HG03108 (cell line): Measurements from ENCODE around the gene PANK4.

Experiments
- ATAC-seq: cut with Tn5 transposase; IDR thresholded peaks from one replicate; pipeline ENCODE4 v1.9.1; 2021; ENCODE audit warnings: moderate library complexity; ENCODE audit not compliant: unreplicated experiment

The PANK4 gene

DNA sequence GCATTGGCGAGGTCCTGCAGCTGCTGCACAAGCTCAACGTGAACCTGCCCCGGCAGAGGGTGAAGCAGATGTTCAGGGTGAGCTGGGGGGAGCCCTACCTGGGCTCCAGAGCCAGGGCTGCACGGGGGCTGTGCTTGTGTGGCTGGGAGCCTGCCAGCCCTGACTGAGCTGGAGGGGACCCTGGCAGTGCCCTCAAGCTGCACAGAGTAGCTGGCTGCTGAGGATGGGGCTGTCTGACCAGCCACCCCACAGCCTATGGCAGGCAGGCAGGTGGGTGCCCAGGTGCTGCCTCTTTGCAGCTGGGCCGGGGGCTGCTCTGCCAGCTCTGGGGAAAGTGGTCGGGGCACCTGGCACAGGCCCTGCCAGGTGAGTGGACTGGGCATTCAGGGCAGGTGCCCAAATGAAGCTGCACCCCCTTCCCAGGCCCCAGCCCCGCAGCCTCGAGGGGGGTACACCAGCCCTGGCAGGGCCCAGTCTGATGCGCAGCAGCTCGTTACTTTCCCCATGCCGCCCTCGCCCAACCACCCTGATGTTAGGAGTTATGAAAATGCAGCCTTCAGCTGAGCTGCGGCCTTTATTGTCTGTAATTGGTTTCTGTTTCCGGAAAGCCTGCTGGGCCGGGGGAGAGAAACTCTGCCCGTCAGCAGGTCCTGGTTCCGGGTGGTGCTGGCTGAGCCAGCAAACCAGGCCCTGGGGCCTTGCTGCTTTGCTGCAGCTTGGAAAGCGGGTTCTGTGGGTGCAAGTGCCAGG, 46.0 kb downstream of the PANK4 start:
- ATAC-seq: no peak

DNA sequence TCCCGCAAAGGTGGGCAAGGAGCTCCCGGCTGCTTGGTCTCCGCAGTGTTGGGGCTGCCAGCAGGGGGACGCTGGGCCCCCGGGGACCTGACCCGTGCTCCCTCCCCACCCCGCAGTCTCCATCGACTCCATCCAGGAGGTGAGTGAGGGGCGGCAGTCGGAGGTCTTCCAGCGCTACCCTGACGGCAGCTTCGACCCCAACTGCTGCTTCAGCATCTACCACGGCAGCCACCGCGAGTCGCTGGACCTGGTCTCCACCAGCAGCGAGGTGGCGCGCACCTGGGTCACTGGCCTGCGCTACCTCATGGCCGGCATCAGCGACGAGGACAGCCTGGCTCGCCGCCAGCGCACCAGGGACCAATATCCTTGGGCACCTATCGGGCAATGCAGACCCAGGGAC, 46.8 kb downstream of the PANK4 start:
- no peak for ATAC-seq

DNA sequence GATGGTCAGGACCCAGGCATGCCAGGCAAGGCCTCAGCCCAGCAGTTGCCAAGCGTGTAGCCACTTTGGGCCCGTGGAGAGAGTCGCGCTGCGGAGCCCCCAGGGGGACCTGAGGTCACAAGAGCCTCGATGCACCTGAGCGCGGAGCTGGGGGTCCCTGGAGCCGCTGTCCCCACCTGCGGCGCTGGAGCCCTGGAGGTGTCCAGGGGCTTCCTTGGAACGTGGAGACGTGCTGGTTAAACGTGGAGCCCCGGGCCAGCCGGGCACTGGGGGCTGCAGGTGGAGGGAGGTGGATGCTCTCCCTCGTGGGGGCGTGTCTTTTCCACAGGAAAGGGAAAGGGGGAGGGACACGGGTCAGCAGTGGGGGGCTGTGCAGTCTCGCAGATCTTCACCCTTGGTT, 47.2 kb downstream of the PANK4 start:
- no peak for ATAC-seq

DNA sequence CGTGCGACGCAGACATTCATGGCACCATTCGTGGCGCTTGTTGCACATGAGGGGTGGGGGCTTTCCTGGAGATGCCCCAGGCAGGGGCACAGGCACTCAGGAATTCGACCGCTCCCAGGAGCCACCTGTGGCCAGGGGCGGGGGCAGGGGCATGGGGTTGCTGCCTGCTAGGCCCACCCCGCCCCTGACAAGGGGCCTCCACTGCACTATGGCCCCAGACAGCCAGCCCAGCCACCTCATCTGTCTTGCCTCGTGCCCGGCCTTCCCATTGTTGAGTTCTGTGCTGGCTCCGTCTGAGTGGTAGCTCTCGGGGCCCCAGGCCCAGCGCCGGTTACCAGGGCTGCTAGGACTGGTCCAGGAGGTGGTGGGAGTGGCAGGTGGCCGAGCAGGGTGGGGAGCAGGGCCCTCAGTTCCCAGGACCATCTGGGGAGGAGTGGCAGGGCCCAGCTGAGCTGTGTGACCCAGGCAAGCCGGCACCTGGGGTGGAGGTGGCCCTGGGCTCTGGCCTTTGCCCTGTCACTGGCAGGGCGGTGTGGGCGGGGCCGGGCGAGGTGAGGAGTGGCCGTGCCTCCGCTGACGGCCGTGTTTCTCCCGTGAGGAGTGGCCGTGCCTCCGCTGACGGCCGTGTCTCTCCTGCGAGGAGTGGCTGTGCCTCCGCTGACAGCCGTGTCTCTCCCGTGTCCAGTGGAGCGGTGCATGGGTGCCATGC, 48.5 kb downstream of the PANK4 start:
- ATAC-seq: no peak

DNA sequence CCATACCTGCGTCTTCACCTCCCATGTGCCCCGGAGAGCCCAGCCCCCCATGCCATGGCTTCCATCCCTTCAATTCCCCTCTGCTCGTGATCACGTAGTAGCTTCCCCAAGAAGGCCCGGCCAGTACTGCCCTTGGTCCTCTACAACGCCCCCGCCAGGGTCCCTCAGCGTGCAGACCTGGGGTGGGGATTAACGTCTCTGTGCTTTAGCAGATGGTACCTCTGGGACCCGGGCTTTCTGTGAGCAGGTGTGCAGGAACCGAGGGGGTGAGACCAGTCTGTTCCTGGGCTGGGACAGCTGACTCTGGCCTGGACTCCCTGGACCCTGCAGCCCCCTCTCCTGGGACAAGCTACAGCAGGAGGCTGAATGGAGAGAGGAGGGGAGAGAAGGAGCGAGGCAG, 49.1 kb downstream of the PANK4 start:
- ATAC-seq: no peak

DNA sequence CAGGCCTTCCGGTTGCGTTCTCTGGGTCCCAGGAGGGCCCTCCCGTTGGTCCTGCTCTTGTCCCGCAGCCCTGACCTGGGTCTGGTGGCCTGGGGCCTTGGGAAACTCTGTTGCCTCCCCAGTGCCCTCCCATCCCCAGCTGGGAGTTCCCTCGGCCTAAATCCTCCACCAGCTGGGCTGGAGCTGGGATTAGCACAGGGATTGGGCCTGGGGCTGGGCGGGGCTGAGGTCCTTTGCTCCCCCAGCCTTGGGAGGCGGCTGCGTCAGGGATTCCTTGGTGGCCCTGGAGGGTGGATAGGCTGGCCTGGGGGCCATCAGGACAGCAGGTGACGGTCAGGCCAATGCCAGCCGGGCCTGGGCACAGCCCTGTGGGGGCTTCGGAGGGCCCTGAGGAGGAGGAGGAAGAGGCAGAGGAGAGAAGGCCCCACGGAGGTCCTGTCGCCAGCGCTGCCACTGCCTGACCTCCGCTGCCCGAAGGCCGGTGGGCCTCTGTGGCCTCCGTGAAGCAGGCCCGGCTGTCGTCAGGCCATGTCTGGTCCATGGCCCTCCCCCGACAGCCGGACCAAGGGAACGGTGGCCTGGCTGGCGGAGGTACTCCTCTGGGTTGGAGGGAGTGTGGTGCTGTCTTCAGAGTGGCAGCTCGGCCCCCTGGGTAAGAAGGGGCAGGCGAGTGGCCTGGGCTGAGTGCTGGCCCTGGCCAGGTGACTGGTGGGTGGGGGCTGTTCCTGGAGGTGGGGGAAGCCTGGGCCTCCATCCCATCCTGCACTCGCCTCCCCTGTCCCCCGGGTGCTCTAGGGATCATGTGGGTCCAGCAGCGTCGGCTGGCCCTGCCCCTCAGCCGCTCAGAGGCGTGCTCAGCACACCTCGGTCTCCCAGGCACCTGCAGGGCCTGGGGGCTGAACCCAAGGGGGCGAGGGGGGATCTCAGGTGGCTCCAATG, 50.1 kb downstream of the PANK4 start, which contains the start of gene PLCH2:
Gene PLCH2, plus strand, starts transcription at position 229 of the 939 bp plus-strand sequence. Its CDS starts 300 bp downstream, at position 529.
- no peak for ATAC-seq

DNA sequence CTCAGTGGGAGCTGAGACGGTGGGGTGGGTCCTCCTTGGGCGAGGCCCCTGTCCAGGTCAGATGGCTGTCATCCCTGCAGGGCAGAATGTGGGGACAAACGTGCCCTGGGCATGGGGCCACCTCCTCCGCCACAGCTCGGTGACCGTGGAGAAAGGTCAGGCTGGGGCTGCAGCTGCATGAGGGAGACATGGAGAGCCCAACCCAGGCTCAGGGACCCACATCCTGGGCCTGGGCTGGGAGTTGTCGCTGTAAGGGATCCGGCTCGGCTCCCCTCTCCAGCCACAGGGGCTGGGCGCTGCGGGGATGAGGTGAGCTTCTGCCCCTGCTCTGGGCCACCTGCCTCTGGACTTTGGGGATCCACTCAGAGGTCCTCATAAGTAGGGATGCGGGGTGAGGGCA, 50.8 kb downstream of the PANK4 start:
- no peak for ATAC-seq

DNA sequence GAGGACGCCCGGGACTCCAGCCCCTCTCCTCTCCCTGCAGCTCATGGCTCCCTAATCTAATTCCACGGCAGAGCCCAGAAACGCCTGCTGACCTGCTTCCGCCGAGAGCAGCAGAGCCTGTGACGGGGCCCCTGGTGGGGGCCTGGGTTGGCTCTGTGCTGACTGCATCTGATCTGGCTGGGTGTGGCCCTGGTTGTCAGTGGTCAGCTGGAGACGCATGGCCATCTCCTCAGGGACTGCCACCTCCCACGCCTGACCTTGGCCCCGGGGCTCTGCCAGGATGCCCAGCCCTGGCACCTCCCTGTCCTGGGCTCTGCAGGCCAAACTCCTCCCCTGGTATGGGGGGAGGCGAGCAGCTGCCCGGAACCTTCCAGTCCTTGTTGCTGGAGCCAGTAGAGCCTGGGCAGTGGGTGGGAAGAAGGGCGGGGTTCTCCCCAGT, 51.4 kb downstream of the PANK4 start:
- ATAC-seq: no peak

DNA sequence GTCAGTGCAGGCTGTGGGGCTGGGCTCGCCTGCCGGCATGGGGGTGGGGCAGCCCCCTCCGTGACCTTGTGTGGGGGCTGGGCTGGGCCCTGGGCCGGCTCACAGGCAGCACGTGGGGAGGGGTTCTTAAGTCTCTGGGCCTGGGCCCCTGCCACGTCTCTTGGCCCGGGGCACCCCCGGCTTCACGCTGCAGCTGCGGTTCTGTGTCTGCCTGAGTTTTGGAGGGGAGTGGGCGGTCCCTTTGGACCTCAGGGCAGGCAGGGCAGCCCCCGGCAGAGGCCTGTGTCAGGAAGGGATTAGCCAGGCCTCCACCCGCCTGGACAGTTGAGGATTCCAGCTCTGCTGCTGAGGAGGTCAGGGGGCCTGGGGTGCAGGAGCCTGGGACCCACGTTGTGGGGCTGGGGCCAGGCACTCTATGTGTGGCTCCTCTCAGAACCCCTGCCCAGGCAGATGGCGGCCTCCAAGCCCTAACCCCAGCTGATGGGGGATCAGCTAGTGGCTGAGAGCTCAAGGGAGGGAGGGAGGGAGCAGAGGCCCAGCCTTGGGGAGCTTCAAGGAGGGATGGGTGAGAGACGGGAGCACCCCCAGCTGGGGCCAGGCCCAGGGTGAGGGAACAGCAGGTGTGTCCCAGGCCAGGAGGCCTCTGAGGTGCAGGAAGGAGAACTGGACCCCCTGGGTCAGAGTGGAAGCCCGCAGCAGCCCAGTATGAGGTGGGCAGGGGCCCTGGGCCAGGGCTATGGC, 52.1 kb downstream of the PANK4 start:
- ATAC-seq: no peak

DNA sequence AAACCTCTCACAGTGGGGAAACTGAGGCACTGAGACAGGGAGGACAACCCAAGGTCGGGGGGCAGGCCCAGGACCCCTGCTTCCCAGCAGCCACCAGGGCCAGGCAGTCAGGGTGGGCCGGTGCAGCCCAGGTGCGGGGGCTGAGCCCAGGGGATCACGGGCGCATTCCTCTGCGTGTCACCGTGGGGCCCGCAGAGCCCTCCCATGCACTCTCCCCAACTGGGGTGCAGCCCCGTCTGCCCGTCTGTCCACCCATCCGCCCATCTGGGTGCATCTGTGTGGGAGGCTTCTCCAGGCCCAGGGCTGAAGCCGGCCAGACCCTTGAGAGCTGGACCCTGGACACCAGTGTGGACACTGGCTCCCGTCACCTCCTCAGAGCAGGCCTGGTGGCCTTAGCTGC, 53.2 kb downstream of the PANK4 start:
- no peak for ATAC-seq

DNA sequence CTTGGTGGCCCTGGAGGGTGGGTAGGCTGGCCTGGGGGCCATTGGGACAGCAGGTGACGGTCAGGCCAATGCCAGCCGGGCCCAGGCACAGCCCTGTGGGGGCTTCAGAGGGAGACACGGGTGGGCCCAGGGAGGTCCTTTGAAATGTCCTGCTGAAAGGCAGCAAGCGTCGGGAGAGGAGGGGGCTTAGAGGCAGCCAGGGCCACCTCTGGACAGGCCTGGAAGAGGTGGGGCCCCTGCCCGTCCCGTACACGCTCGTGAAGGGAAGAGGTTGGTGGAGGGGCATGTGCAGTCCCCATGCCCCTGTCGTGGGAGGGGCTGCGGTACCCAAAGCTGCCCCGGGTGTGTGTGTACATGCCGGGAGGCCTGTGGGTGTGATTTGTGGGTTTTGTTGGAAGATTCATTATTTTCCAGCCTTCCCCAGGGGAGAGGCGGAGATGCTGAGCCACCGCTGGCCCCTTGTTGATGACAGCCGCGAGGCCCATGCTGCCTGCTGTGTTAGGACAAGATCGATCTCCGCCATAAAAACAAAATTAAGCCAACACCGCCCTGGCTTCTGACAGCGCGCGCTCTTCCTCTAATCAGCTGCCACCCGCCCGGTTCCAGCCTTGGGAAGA, 53.7 kb downstream of the PANK4 start:
- ATAC-seq: no peak

DNA sequence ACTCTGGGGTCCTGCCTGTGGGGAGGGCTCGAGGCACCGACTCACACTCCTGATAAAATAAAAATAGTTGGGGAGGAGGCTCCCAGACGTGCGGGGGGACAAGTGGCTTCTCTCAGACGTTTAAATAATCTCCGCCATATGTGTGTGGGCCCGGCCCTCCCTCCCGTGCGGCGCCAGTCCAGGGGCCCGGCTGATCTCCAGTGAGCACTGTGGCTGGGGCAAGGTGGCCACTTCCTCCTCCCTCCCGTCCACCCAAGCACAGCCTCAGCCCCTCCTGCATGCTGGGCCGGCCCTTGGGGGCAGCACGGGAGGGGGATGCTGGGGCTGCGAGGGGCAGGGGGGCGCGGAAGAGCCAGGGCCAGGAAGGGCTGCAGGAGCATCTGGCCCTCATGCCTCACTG, 54.3 kb downstream of the PANK4 start:
- no peak for ATAC-seq

DNA sequence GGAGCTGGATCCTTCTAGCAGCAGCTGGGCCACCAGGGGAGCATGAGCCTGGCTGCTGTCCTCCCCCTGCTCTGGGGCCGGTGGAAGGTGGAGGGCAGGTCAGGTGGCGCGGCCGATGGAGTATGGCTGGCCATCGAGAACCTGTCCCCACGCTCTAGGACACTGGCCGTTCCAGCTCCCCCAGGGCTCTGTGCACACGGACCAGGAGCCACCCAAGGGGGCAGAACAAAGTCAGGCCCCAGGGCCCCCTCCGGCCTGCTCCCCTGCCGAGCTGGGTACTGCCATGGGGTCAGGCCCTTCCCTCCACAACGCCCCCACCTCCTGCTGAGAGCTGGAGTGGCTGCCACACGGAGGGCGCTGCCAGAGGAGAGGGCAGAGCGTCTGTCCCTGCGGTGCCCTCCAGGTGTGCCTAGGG, 54.8 kb downstream of the PANK4 start:
- ATAC-seq: no peak

DNA sequence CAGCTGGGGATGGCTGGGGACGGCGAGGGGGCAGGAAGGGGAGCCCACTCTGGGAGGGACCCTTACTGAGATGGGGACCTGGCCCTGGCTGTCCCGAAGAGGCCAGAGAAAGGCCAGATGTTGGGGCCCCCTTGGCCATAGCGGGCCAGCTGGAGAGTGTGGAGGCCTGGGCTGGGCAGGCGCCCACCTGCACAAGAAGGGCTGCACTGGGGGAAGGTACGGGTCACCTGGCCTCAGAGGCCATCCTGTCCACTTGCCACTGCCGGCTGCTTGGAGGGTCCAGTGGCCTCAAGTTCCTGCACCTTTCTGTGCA, 55.3 kb downstream of the PANK4 start:
- ATAC-seq: no peak

DNA sequence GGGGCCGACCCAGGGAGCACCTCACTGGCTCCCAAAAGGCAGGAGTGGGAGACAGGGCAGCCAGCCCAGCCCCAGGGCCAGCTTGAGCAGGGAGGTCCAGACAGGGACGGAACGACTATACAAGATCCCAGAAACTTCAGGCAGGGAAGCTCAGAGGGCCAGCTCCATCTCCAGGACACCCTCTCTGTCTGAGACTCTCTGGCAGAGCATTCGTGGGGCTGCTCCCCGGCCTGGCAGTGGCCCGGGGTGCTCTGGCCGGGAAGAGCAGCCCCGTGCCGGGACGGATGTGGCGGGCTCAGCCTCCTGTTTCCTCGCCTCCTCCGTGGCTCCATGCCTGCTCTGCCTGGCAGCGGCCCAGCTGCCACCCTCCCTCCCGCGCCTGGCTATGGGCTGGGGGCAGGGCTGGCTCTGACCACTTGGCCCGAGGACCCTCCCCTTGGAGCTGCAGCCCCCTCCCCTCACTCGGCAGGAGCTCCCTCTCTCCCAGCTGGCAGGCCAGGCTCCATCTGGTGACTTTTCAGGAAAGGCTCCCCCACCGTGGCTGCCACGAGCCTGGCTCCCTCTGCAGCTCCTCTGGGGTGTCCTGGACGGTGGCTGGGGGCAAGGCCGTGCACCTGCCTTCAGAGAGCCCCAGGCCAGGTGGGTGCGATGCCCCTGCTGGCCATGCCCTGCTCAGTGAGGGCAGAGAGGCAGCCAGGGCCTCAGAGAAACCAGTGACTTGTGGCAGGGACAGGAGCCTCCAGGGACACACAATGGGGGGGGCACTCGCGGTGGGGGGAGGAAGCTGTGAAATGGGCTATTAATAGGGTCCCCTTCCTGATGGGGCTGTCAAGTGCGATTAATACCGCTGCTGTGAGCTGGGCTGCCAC, 55.9 kb downstream of the PANK4 start:
- ATAC-seq: no peak

DNA sequence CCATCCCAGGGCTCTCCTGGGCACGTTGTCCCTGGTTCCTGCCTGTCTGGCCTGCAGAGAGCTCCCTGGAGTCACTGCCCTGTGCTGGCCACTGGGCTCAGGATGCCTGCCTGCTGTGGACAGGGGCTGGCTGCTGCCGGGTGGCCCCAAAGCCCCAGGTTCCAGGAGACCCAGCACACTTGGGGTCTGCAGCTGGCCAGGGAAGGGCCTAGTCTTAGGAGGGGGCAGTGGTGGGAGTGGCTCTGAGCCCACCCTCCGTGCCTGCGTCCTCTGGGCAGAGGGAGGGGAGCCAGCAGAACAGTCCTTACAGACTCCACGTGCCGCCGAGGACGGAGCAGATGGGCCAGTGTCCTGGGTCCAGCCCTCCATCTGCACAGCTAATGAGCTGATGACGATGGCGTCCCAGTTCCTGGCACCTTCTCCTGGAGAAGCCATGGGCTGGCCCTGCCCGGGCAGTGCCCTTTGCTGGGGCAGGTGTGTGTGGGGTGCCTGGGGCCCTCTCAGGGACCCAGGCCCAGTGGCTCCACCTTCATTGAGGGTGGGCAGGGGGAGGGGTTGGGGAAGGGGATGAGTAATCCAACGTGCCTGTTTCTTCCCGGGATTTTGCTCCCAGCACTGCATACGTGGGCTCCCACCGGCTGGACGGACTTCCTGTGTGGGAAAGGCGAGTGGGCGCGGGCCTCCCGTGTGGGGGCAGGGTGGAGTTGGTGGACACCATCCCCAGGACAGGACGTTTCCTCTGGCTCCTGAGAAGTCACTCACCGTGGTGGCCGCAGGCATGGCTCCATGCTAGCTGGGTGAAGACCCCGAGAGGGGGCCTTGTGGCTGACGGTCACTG, 57.1 kb downstream of the PANK4 start:
- ATAC-seq: no peak

DNA sequence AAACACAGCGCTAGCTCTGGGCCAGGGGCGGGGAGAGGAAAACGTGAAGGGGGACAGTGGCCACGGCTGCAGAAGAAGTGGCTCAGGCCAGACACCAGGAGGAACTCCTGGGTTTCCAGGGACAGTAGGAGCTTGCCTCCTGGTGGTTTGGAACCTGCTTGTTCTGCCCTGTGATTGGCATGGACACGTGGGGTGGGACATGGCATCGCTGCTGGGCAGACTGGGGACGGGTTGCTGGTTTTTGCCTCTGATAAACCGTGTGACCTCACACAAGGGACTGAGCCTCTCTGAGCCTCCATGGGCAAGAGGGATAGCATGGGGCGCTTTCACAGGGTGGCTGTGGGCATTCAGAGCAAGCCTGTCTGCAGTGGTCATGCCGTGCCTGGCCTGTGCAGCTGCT, 57.9 kb downstream of the PANK4 start:
- ATAC-seq: no peak

DNA sequence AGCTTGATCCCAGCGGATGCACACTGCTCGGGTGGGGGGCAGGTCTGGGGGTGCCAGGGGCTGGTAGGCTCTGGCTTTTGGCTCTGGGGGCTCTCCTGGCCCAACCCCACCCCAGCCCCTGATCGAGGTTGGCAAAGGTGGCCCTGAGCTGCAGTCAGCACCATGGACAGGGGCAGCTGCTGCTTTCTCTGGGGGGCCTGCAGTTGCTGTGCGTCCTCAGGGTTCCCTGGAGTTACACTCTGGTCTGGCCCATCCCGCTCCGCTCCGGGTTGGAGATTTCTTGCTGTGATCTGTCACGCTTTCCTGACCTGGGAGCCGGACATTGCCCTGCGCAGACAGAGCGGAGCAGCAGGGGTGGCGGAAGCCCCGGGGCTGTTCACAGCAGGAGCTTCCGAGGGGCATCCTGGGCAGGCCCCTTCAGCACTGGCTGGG, 58.3 kb downstream of the PANK4 start:
- no peak for ATAC-seq
